SK-N-SH (cell line): ENCODE results near the gene EVI2A. TPM values are rescaled to one million over a fixed set of nuclear protein-coding genes. Genes with fewer than 3 reads are reported as not detected.

Experiments
- CTCF ChIA-PET: fragments of 300-600, 350-600 bp; formaldehyde crosslinking; extraction: SDS; loops from one replicate; lab custom pipeline; 2021; lab: Yijun Ruan, JAX
- POLR2A ChIA-PET: fragments of 350-600 bp; sonication (Branson Sonifier 250); formaldehyde crosslinking; extraction: SDS; loops from one replicate; lab custom pipeline; 2020; ENCODE audit warnings: antibody characterized with exemption, inconsistent platforms; lab: Yijun Ruan, JAX
- DNase-seq: peaks from one replicate; pipeline ENCODE4 v3.0.0; 2012
- H2AFZ ChIP-seq: fragments of 200-600 bp; sonication (generic); 2 replicates; pipeline ENCODE4 v1.8.1; 2016; ENCODE audit warnings: antibody characterized with exemption, mild to moderate bottlenecking, low read depth
- H3F3A ChIP-seq: fragments of 200-600 bp; sonication (generic); replicated peaks from 2 replicates; pipeline ENCODE3; 2016; ENCODE audit warnings: antibody characterized with exemption, mild to moderate bottlenecking; ENCODE audit not compliant: insufficient read depth
- H3K27ac ChIP-seq, 2 experiments: fragments of 200-500 bp in 1 of 2; fragments of 200-600 bp in 1 of 2; sonication (Bioruptor generic) in 1 of 2; sonication (generic), shearing (Covaris generic) in 1 of 2; 2 replicates each; pipeline versions ENCODE4 v1.5.1 to v1.6.1; 2014 to 2016; ENCODE audit warnings: low read depth in 2 of 2, inconsistent platforms in 1 of 2, low read length in 1 of 2, mild to moderate bottlenecking in 1 of 2, mixed read lengths in 1 of 2
- H3K27me3 ChIP-seq: fragments of 200-600 bp; sonication (generic), shearing (Covaris generic); 2 replicates; pipeline ENCODE4 v1.6.1; 2016; ENCODE audit warnings: mixed run types; ENCODE audit not compliant: insufficient read depth
- H3K36me3 ChIP-seq, 2 experiments: fragments of 200-500 bp in 1 of 2; fragments of 200-600 bp in 1 of 2; sonication (Bioruptor generic) in 1 of 2; sonication (generic) in 1 of 2; replicated peaks in 1 of 2; 2 replicates each; pipeline versions ENCODE3 to v1.5.1; 2014 to 2016; ENCODE audit warnings: low read length in 1 of 2, mild to moderate bottlenecking in 1 of 2; ENCODE audit not compliant: insufficient read depth in 2 of 2, control insufficient read depth in 1 of 2
- H3K4me1 ChIP-seq, 2 experiments: fragments of 200-500 bp in 1 of 2; fragments of 200-600 bp in 1 of 2; sonication (Bioruptor generic) in 1 of 2; sonication (generic), shearing (Covaris generic) in 1 of 2; 2 replicates each; pipeline versions ENCODE4 v1.5.1 to v1.6.1; 2014 to 2016; ENCODE audit warnings: low read depth in 1 of 2, low read length in 1 of 2, mixed run types in 1 of 2; ENCODE audit not compliant: insufficient read depth in 2 of 2, control insufficient read depth in 1 of 2
- H3K4me2 ChIP-seq: fragments of 200-600 bp; sonication (generic), shearing (Covaris generic); 2 replicates; pipeline ENCODE4 v1.6.1; 2017; ENCODE audit warnings: mixed run types
- H3K4me3 ChIP-seq, 2 experiments: fragments of 200-500 bp in 1 of 2; fragments of 200-600 bp in 1 of 2; sonication (Bioruptor generic) in 1 of 2; sonication (generic), shearing (Covaris generic) in 1 of 2; 2 replicates each; pipeline versions ENCODE4 v1.5.1 to v1.8.1; 2014 to 2016; ENCODE audit warnings: low read depth in 2 of 2, inconsistent platforms in 1 of 2, low read length in 1 of 2, mild to moderate bottlenecking in 1 of 2, mixed read lengths in 1 of 2, moderate library complexity in 1 of 2
- H3K79me2 ChIP-seq: fragments of 200-600 bp; sonication (generic); 2 replicates; pipeline ENCODE4 v1.8.1; 2017; ENCODE audit warnings: mild to moderate bottlenecking; ENCODE audit not compliant: insufficient read depth
- H3K9ac ChIP-seq: fragments of 200-600 bp; sonication (generic); 2 replicates; pipeline ENCODE4 v1.6.1; 2017; ENCODE audit warnings: mixed run types
- H3K9me2 ChIP-seq: fragments of 200-600 bp; sonication (generic); 2 replicates; pipeline ENCODE4 v1.6.1; 2017; ENCODE audit warnings: mixed run types
- H3K9me3 ChIP-seq: fragments of 200-600 bp; sonication (generic); 2 replicates; pipeline ENCODE4 v1.6.1; 2017; ENCODE audit warnings: mixed run types, mild to moderate bottlenecking, moderate library complexity
- H4K20me1 ChIP-seq: fragments of 200-600 bp; sonication (generic); 2 replicates; pipeline ENCODE4 v1.6.1; 2017; ENCODE audit warnings: mild to moderate bottlenecking, mixed run types; ENCODE audit not compliant: insufficient read depth
- CTCF ChIP-seq: fragments of 200-600 bp; sonication (generic); IDR thresholded peaks from 2 replicates; pipeline ENCODE4 v1.6.1; 2017; ENCODE audit warnings: antibody characterized with exemption, mild to moderate bottlenecking, moderate library complexity
- ELF1 ChIP-seq: IDR thresholded peaks from 2 replicates; pipeline ENCODE4 v1.4.0; 2012
- IRF3 ChIP-seq: fragments of 150-350 bp; IDR thresholded peaks from 2 replicates; pipeline ENCODE4 v1.6.1; 2016; ENCODE audit warnings: mild to moderate bottlenecking, low read depth, low read length
- JUND ChIP-seq: IDR thresholded peaks from 2 replicates; pipeline ENCODE4 v1.4.0; 2012
- MAX ChIP-seq: IDR thresholded peaks from 2 replicates; pipeline ENCODE4 v1.4.0; 2012; ENCODE audit warnings: low read depth
- MEF2A ChIP-seq: IDR thresholded peaks from 2 replicates; pipeline ENCODE4 v1.4.0; 2012; ENCODE audit warnings: low read depth, borderline replicate concordance
- MXI1 ChIP-seq: IDR thresholded peaks from 2 replicates; pipeline ENCODE4 v1.6.1; 2012; ENCODE audit warnings: mild to moderate bottlenecking, low read depth, low read length, improper control_type of control experiment
- NFIC ChIP-seq: IDR thresholded peaks from 2 replicates; pipeline ENCODE4 v1.4.0; 2012; ENCODE audit warnings: borderline replicate concordance
- POLR2AphosphoS5 ChIP-seq: IDR thresholded peaks from 2 replicates; pipeline ENCODE4 v1.6.1; 2012; ENCODE audit warnings: low read depth, low read length
- RAD21 ChIP-seq: IDR thresholded peaks from 2 replicates; pipeline ENCODE4 v1.6.1; 2012; ENCODE audit warnings: mild to moderate bottlenecking, low read length
- REST ChIP-seq: IDR thresholded peaks from 2 replicates; pipeline ENCODE4 v1.6.1; 2012; ENCODE audit warnings: mild to moderate bottlenecking, low read depth, low read length, moderate library complexity
- SIN3A ChIP-seq: IDR thresholded peaks from 2 replicates; pipeline ENCODE4 v1.6.1; 2012; ENCODE audit warnings: low read depth, mild to moderate bottlenecking, low read length, moderate library complexity, borderline replicate concordance
- USF1 ChIP-seq: IDR thresholded peaks from 2 replicates; pipeline ENCODE4 v1.4.0; 2012; ENCODE audit warnings: low read depth, borderline replicate concordance
- USF2 ChIP-seq: fragments of 150-350 bp; IDR thresholded peaks from 2 replicates; pipeline ENCODE4 v1.6.1; 2017; ENCODE audit warnings: antibody characterized with exemption, low read length, low read depth, borderline replicate concordance
- ZBTB33 ChIP-seq: IDR thresholded peaks from 2 replicates; pipeline ENCODE4 v1.4.0; 2012; ENCODE audit warnings: low read depth, borderline replicate concordance
- WGBS: methylation state at CpG from one replicate; pipeline ENCODE4 v1.1.6; 2017; ENCODE audit warnings: low lambda C conversion rate; 5-methylcytosine and 5-hydroxymethylcytosine counted together
- polyA plus RNA-seq, 3 experiments: library from polyadenylated mRNA; depleted of rRNA; stranded (reverse); fragments of >200 nt; gene quantifications; 2 replicates each; pipeline ENCODE4 v1.2.3, GENCODE V29; 2012

The EVI2A gene
- polyA plus RNA-seq, 1 of the 3 experiments (the other 2 are of a cell fraction), result 1.3 TPM

GRCh38 chr17:31320241-31320640, 1.2 kb downstream of the EVI2A start (continued):
- no peak for TF ChIP-seq ZBTB33
- TF ChIP-seq USF1, result no peak
- no peak for TF ChIP-seq RAD21
- no peak for TF ChIP-seq REST
- TF ChIP-seq SIN3A, result no peak

- no peaks in the 10 kb centered on the region; the same call in 1 of the 2 replicates for H3K9me3 ChIP-seq
- peaks cover 31% of the 10 kb centered on the region for H3F3A ChIP-seq
- peaks cover 8% of the 10 kb centered on the region in 2 experiments for H3K36me3 ChIP-seq
- no peaks in the 10 kb centered on the region for H4K20me1 ChIP-seq
- no peaks in the 10 kb centered on the region for H3K9me2 ChIP-seq
- no peak overlapping the region for H3K9ac ChIP-seq
- peaks cover 5% of the 10 kb centered on the region in 2 experiments for H3K4me1 ChIP-seq
- POLR2A ChIA-PET, result no interaction called here
- no peak overlapping the region for H3K4me2 ChIP-seq
- no peaks in the 10 kb centered on the region for H3K27me3 ChIP-seq
- 96% methylated on average over 5 of the region's 5 CpGs for WGBS
- no peak overlapping the region for H2AFZ ChIP-seq
- no peak for DNase-seq
- H3K27ac ChIP-seq, result no peak overlapping the region
- H3K79me2 ChIP-seq, result peaks cover 11% of the 10 kb centered on the region; the same call in 1 of the 2 replicates
- CTCF ChIA-PET, result interaction anchor here (1.0 to 1.9 kb wide), 4 partner anchors 12 to 70 kb away, joined by 3 to 5 read pairs (median 4); no protein-coding TSS in a partner anchor
- no peak overlapping the region for H3K4me3 ChIP-seq
- TF ChIP-seq POLR2AphosphoS5 (no peak), SIN3A (no peak), NFIC (no peak), JUND (no peak), CTCF (no peak), IRF3 (no peak), ELF1 (no peak), MEF2A (no peak), ZBTB33 (no peak), MXI1 (no peak), MAX (no peak), USF2 (no peak)
Observed at GRCh38 chr17:31318851-31319661, 2.4 kb downstream of the EVI2A start.
